ENCODE data around the gene S100Z.

The S100Z gene

GRCh38 chr5:76941442-76941841 lies 91.6 kb downstream of the S100Z start:
- no peak overlapping the region for H3K4me3 ChIP-seq (ENCODE audit: insufficient read depth, low read length, poor library complexity, severe bottlenecking)
- H3K4me2 ChIP-seq (ENCODE audit: low read depth, low read length, poor library complexity, severe bottlenecking), result no peak overlapping the region
- H2AFZ ChIP-seq (ENCODE audit: low read depth, low read length, severe bottlenecking), result no peak overlapping the region
- peaks cover 6% of the 10 kb centered on the region; the same call in 1 of the 2 replicates for H3K79me2 ChIP-seq (ENCODE audit: insufficient read depth, low read length)
- 0 out of 2 replicates have a peak, but pooled peaks cover 4% of the 10 kb centered on the region for H3K36me3 ChIP-seq (ENCODE audit: low read length)
- TF ChIP-seq CTCF (IDR thresholded peaks at IDR 0.05; ENCODE audit: insufficient read depth, low read length, poor library complexity, severe bottlenecking) (no peak), EZH2phosphoT487 (conservative IDR thresholded peaks at IDR 0.05; ENCODE audit: low read length) (no peak)
- H3K9me2 ChIP-seq (replicated peaks; ENCODE audit: insufficient read depth, low read length), result no peaks in the 10 kb centered on the region
- no peaks in the 10 kb centered on the region for H3K27me3 ChIP-seq (ENCODE audit: low read length)
- H3F3A ChIP-seq (ENCODE audit: insufficient read depth), result no peaks in the 10 kb centered on the region
- H3K9ac ChIP-seq (ENCODE audit: low read length), result no peak overlapping the region
- H3K9me3 ChIP-seq (ENCODE audit: insufficient read depth, low read length), result no peaks in the 10 kb centered on the region
- H3K27ac ChIP-seq (ENCODE audit: low read depth, low read length), result no peak overlapping the region
- H4K20me1 ChIP-seq (ENCODE audit: low read depth, low read length), result no peaks in the 10 kb centered on the region

- Histone ChIP-seq H3F3A (ENCODE audit: insufficient read depth) (no peaks in the 10 kb centered on the region), H3K9me3 (ENCODE audit: insufficient read depth, low read length) (no peaks in the 10 kb centered on the region), H3K4me2 (ENCODE audit: low read depth, low read length, poor library complexity, severe bottlenecking) (no peak overlapping the region), H3K9ac (ENCODE audit: low read length) (no peak overlapping the region), H3K27me3 (ENCODE audit: low read length) (no peaks in the 10 kb centered on the region), H2AFZ (ENCODE audit: low read depth, low read length, severe bottlenecking) (no peak overlapping the region), H3K79me2 (ENCODE audit: insufficient read depth, low read length) (peaks cover 6% of the 10 kb centered on the region; the same call in 1 of the 2 replicates), H3K36me3 (ENCODE audit: low read length) (0 out of 2 replicates have a peak, but pooled peaks cover 4% of the 10 kb centered on the region), H3K9me2 (replicated peaks; ENCODE audit: insufficient read depth, low read length) (no peaks in the 10 kb centered on the region), H3K4me3 (ENCODE audit: insufficient read depth, low read length, poor library complexity, severe bottlenecking) (no peak overlapping the region), H3K27ac (ENCODE audit: low read depth, low read length) (no peak overlapping the region), H4K20me1 (ENCODE audit: low read depth, low read length) (no peaks in the 10 kb centered on the region)
- TF ChIP-seq CTCF (IDR thresholded peaks at IDR 0.05; ENCODE audit: insufficient read depth, low read length, poor library complexity, severe bottlenecking) (no peak), EZH2phosphoT487 (conservative IDR thresholded peaks at IDR 0.05; ENCODE audit: low read length) (no peak)
These were observed 92.8 kb downstream of the S100Z start for GRCh38 chr5:76942581-76942980.

- Histone ChIP-seq H3K27ac (ENCODE audit: low read depth, low read length) (no peak overlapping the region), H3K79me2 (ENCODE audit: insufficient read depth, low read length) (peaks cover 6% of the 10 kb centered on the region; the same call in 1 of the 2 replicates), H4K20me1 (ENCODE audit: low read depth, low read length) (no peaks in the 10 kb centered on the region), H3F3A (ENCODE audit: insufficient read depth) (no peaks in the 10 kb centered on the region), H3K27me3 (ENCODE audit: low read length) (no peaks in the 10 kb centered on the region), H3K9ac (ENCODE audit: low read length) (no peak overlapping the region), H2AFZ (ENCODE audit: low read depth, low read length, severe bottlenecking) (no peak overlapping the region), H3K9me3 (ENCODE audit: insufficient read depth, low read length) (no peaks in the 10 kb centered on the region), H3K9me2 (replicated peaks; ENCODE audit: insufficient read depth, low read length) (no peaks in the 10 kb centered on the region), H3K4me2 (ENCODE audit: low read depth, low read length, poor library complexity, severe bottlenecking) (no peak overlapping the region), H3K36me3 (ENCODE audit: low read length) (0 out of 2 replicates have a peak, but pooled peaks cover 4% of the 10 kb centered on the region), H3K4me3 (ENCODE audit: insufficient read depth, low read length, poor library complexity, severe bottlenecking) (no peak overlapping the region)
- no peak for TF ChIP-seq CTCF (IDR thresholded peaks at IDR 0.05; ENCODE audit: insufficient read depth, low read length, poor library complexity, severe bottlenecking)
These were observed 93.2 kb downstream of the S100Z start for GRCh38 chr5:76943006-76943405.

Data from SU-DHL-6 (cell line).